Heart left ventricle (tissue), 16 donors: ENCODE results near the gene DOCK3. TPM values are rescaled to one million over a fixed set of nuclear protein-coding genes. Genes with fewer than 3 reads are reported as not detected.

Source experiments
- ATAC-seq, 4 donors: fragments of 200-7000 bp; cut with Tn5 transposase; one replicate each; pipeline ENCODE4 v1.9.1; 2020 to 2022; ENCODE audit warnings: moderate library complexity in 4 of 4, mild to moderate bottlenecking in 3 of 4, moderate number of reproducible peaks in 1 of 4
- DNase-seq, 5 donors: peaks; one replicate each; pipeline ENCODE4 v3.0.0-alpha.2; 2020
- H3K27ac ChIP-seq, 12 donors: fragments of 200-600 bp; sonication (generic) in 4 of 12; one replicate each; pipeline versions ENCODE4 v1.5.0 to v1.8.0; 2016 to 2022; ENCODE audit warnings: mild to moderate bottlenecking in 2 of 12
- H3K27me3 ChIP-seq, 9 donors: fragments of 200-600 bp; sonication (generic) in 2 of 9; one replicate each; pipeline versions ENCODE4 v1.5.1 to v1.8.0; 2016 to 2022; ENCODE audit warnings: mild to moderate bottlenecking in 3 of 9
- H3K36me3 ChIP-seq, 9 donors: fragments of 200-600 bp; sonication (generic) in 2 of 9; one replicate each; pipeline versions ENCODE4 v1.5.0 to v1.8.0; 2018 to 2022; ENCODE audit warnings: mild to moderate bottlenecking in 2 of 9
- H3K4me1 ChIP-seq, 12 donors: fragments of 200-600 bp; sonication (generic) in 4 of 12; one replicate each; pipeline versions ENCODE4 v1.5.0 to v1.8.0; 2016 to 2022; ENCODE audit warnings: mild to moderate bottlenecking in 3 of 12
- H3K4me3 ChIP-seq, 12 donors: fragments of 200-600 bp; sonication (generic) in 4 of 12; one replicate each; pipeline versions ENCODE4 v1.5.0 to v1.8.0; 2017 to 2022; ENCODE audit warnings: mild to moderate bottlenecking in 9 of 12, moderate library complexity in 4 of 12
- H3K9me3 ChIP-seq, 12 donors: fragments of 200-600 bp; sonication (generic) in 4 of 12; one replicate each; pipeline versions ENCODE4 v1.5.0 to v1.8.0; 2016 to 2022; ENCODE audit warnings: mild to moderate bottlenecking in 1 of 12
- POLR2A ChIP-seq, 2 donors: fragments of 450-650 bp; IDR thresholded peaks; one replicate each; pipeline ENCODE4 v1.6.1; 2017; ENCODE audit warnings: antibody characterized with exemption in 2 of 2, mild to moderate bottlenecking in 2 of 2, moderate library complexity in 2 of 2
- WGBS, 4 donors: extraction: QIAGEN DNeasy Blood & Tissue Kit in 2 of 4; methylation state at CpG; one replicate each; pipeline versions ENCODE4 v1.1.5 to v1.1.7; 2013 to 2018; 5-methylcytosine and 5-hydroxymethylcytosine counted together
- intact Hi-C, 10 donors: fragments of 100-400 bp; cut with DNase I; formaldehyde crosslinking; loops; one replicate each; pipeline versions ENCODE4 v1.11.1 to v1.14.2; 2022
- polyA plus RNA-seq, 2 donors: library from polyadenylated mRNA; stranded (reverse); fragments of 200-250 nt; gene quantifications; one replicate each; pipeline ENCODE4 v1.2.3, GENCODE V29; 2013
- total RNA-seq, 9 donors: library from RNA; depleted of rRNA in 2 of 9; stranded (reverse); fragments of >200 nt in 2 of 9; fragmentation: NEBNext Ultra II Directional in 3 of 9; extraction: Animal tissue kit (Norgen Biotek cat#: 25700) in 3 of 9; gene quantifications; one replicate each; pipeline versions ENCODE4 v1.1.0 to v1.2.4, GENCODE V29; 2016 to 2023
- TF ChIP-seq, protein P1 (sequence below), 12 donors: fragments of 200-600 bp; sonication (generic) in 4 of 12; IDR thresholded peaks; one replicate each; pipeline versions ENCODE4 v1.5.0 to v1.8.0; 2018 to 2022; ENCODE audit warnings: antibody characterized with exemption in 12 of 12, mild to moderate bottlenecking in 5 of 12
- donor health status: ischemic (EF 13 %, LVEDD 7.1; RV severe dilation, severe dysfunction).
- donor health status: healthy with polysubstance abuse.
- donor health status: DM: no; HTN: yes; CAD: no.
- donor health status: DM: no; HTN: no; CAD: no.
- donor health status: ischemic (EF 25% LVEDD 6.9; RV normal size, moderate dysfunction).
- donor health status: ischemic (EF 25% LVEDD 5.7; RV mildly dilated, moderate dysfunction).
- donor health status: healthy.
- donor health status: DM: yes; HTN: yes; CAD: no.
- donor health status: ischemic (EF 35%, LVEDD 5.7; RV mildly dilated, moderate dysfunction).
- donor health status: nonischemic (EF 11% LVEDD 7.7; RV severe dilation, severe dysfunction).
- donor health status: DM: yes; HTN: yes; CAD: no.
- donor health status: PGD.
- donor health status: ischemic (EF 29% LVEDD 5.4; RV normal size, mild dysfunction).
- donor health status: nonischemic (EF 23%, LVEDD 6.1; RV moderate dilation, normal function).

DOCK3 gene
- total and polyA plus RNA-seq, 11 donors: 2.0 to 6.7 (median 4.8) TPM

DNA sequence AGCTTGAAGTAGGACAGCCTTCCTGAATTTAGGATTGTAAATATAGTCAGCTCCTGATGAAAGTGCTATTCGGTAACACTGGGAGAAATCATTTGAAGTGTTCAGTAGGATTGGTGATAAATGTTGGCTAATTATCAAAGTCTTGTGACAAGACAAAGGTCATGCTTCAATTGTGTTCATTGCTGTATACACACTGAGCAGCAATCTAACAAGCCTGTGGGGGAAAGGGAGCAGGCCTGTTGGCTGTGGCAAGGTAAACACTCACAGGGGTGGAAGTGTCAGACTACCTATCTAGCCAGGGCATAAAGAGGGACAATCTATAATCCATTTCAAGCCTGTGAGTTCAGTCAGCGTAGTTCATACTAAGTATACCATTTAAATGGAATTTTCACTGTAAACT lies 599.3 kb downstream of the DOCK3 start:
- no peak overlapping the region for H3K27ac ChIP-seq
- no peaks in the 10 kb centered on the region for H3K36me3 ChIP-seq
- no peaks in the 10 kb centered on the region for H3K4me1 ChIP-seq
- no peaks in the 10 kb centered on the region for H3K27me3 ChIP-seq
- H3K9me3 ChIP-seq: no peaks in the 10 kb centered on the region
- ATAC-seq (no peak), DNase-seq (no peak)
- WGBS, 4 donors: 75 to 81% (median 78%) methylated on average over 2 of the region's 2 CpGs
- TF ChIP-seq POLR2A (IDR thresholded peaks at IDR 0.05): no peak
- TF ChIP-seq, protein P1, sequence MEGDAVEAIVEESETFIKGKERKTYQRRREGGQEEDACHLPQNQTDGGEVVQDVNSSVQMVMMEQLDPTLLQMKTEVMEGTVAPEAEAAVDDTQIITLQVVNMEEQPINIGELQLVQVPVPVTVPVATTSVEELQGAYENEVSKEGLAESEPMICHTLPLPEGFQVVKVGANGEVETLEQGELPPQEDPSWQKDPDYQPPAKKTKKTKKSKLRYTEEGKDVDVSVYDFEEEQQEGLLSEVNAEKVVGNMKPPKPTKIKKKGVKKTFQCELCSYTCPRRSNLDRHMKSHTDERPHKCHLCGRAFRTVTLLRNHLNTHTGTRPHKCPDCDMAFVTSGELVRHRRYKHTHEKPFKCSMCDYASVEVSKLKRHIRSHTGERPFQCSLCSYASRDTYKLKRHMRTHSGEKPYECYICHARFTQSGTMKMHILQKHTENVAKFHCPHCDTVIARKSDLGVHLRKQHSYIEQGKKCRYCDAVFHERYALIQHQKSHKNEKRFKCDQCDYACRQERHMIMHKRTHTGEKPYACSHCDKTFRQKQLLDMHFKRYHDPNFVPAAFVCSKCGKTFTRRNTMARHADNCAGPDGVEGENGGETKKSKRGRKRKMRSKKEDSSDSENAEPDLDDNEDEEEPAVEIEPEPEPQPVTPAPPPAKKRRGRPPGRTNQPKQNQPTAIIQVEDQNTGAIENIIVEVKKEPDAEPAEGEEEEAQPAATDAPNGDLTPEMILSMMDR (IDR thresholded peaks at IDR 0.05): no peak
- no peak overlapping the region for H3K4me3 ChIP-seq
- intact Hi-C loops: no loop called here

DNA sequence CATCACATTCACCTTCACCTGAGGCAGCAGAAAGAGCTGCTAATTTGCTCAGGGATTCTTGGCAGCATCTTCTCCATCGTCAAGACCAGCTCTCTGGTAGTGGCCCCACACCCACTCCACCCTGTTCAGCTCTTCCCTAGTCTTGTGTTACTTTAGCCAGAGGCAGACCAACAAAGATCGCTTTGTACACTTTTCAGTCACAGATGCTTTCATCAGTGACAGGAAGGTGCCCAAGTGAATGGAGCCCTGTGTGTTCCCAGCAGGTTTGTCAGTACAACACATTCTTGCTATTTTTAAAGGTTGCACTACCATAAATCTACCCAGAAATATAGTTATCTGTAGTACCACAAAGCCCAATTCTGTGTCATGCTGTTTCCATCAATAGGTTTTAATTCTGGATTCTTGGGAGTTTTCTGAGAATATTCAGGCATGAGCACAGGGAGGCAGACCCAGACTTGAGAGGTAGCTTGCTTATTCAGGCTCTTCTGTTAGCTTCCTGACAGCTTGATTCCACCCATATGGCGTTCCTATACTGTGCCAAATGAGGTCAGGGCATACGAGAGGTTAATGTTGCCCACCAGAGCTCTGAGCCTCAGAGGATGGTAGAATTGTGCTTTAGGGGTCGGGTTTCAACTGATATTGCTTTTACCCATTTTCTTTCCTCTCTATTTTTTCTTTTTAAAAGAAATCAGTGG lies 600.5 kb downstream of the DOCK3 start:
- intact Hi-C loops: no loop called here
- H3K9me3 ChIP-seq: no peaks in the 10 kb centered on the region
- ATAC-seq (no peak), DNase-seq (no peak)
- H3K4me1 ChIP-seq: no peaks in the 10 kb centered on the region
- H3K4me3 ChIP-seq: no peak overlapping the region
- 48 to 57% (median 54%) methylated on average over 5 of the region's 5 CpGs for WGBS, 4 donors
- no peak for TF ChIP-seq POLR2A (IDR thresholded peaks at IDR 0.05)
- TF ChIP-seq, protein P1 (IDR thresholded peaks at IDR 0.05): no peak
- no peak overlapping the region for H3K27ac ChIP-seq
- H3K27me3 ChIP-seq: no peaks in the 10 kb centered on the region
- no peaks in the 10 kb centered on the region for H3K36me3 ChIP-seq

DNA sequence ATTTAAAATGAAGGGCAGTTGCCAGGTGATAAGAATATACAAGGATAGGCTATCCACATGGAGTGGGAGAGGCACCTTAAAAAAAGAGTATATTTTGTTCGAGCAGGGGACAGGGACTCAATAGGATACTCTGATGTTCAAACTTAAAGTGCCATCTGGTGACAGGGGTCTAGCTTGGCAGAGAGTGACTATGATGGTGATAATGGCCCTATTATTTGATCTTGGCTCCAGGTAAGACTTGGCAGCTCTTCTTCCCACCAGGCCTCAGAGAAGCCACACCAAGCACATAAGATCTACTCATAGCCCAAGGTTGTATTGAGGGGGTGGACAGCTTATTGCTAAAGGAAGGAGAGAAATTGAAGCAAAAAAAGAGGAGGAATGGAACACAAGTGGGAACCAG lies 601.3 kb downstream of the DOCK3 start:
- DNase-seq (no peak), ATAC-seq (no peak)
- Histone ChIP-seq H3K27ac (no peak overlapping the region), H3K9me3 (no peaks in the 10 kb centered on the region), H3K36me3 (no peaks in the 10 kb centered on the region), H3K27me3 (no peaks in the 10 kb centered on the region), H3K4me3 (no peak overlapping the region), H3K4me1 (no peaks in the 10 kb centered on the region)
- 69 to 84% (median 77%) methylated on average over 1 of the region's 1 CpG for WGBS, 4 donors
- intact Hi-C loops: no loop called here
- TF ChIP-seq POLR2A (IDR thresholded peaks at IDR 0.05): no peak
- TF ChIP-seq, protein P1 (IDR thresholded peaks at IDR 0.05): no peak

DNA sequence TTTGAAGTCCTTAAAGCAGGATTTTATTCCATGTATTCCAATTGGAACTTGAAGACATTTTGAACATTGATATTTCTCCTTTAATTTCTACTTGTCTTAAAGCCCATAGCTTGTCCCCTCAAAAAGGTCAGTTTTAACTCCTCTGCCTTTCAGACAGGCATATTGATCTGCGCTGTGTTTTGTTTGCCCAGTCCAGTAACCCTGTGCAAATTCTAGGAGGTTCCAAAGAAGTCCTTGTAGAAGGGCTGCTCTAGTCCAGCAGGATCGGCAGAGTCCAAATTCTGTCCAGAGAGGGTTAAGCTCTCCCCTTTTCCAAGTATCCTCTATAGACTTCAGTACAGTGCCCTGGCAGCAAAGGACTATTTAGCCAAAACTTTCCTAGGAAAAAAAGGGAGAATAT lies 604.7 kb downstream of the DOCK3 start:
- intact Hi-C loops: no loop called here
- Histone ChIP-seq H3K4me1 (no peaks in the 10 kb centered on the region), H3K27ac (no peak overlapping the region), H3K27me3 (no peaks in the 10 kb centered on the region), H3K9me3 (peaks cover 0 to 8% (median 0%) of the 10 kb centered on the region in 12 donors), H3K36me3 (peaks cover 0 to 8% (median 0%) of the 10 kb centered on the region in 9 donors), H3K4me3 (no peak overlapping the region)
- ATAC-seq (no peak), DNase-seq (no peak)
- WGBS, 4 donors: 90 to 96% (median 91%) methylated on average over 2 of the region's 2 CpGs
- TF ChIP-seq, protein P1 (IDR thresholded peaks at IDR 0.05): no peak
- TF ChIP-seq POLR2A (IDR thresholded peaks at IDR 0.05): no peak
